Uterus (tissue), 4 donors: Measurements from ENCODE around the gene P2RY4. TPM values are rescaled to one million over a fixed set of nuclear protein-coding genes. Genes with fewer than 3 reads are reported as not detected.

Experiments
- DNase-seq, 2 donors: peaks; one replicate each; pipeline ENCODE4 v3.0.0-alpha.2; 2019 to 2020
- H3K27ac ChIP-seq, 2 donors: fragments of 200-600 bp; sonication (generic); 1 replicate in 1 of 2; 2 replicates in 1 of 2; pipeline ENCODE4 v1.5.1; 2016 to 2018
- H3K27me3 ChIP-seq, 2 donors: fragments of 200-600 bp; sonication (generic); one replicate each; pipeline ENCODE4 v1.5.1; 2018 to 2019; ENCODE audit warnings: control low read depth in 1 of 2
- H3K36me3 ChIP-seq, 2 donors: fragments of 200-600 bp; sonication (generic); one replicate each; pipeline ENCODE4 v1.5.1; 2019; ENCODE audit warnings: control low read depth in 1 of 2
- H3K4me1 ChIP-seq, 2 donors: fragments of 200-600 bp; sonication (generic); one replicate each; pipeline ENCODE4 v1.5.1; 2018 to 2019; ENCODE audit warnings: control low read depth in 1 of 2
- H3K4me3 ChIP-seq, 2 donors: fragments of 200-600 bp; sonication (generic); 1 replicate in 1 of 2; 2 replicates in 1 of 2; pipeline ENCODE4 v1.5.1; 2018 to 2019; ENCODE audit warnings: mild to moderate bottlenecking in 1 of 2
- H3K9me3 ChIP-seq, 2 donors: fragments of 200-600 bp; sonication (generic); one replicate each; pipeline ENCODE4 v1.5.1; 2019; ENCODE audit warnings: control low read depth in 1 of 2
- POLR2A ChIP-seq, 2 donors: fragments of 450-650 bp; IDR thresholded peaks; one replicate each; pipeline ENCODE4 v1.6.1; 2016; ENCODE audit warnings: antibody characterized with exemption in 2 of 2, mild to moderate bottlenecking in 1 of 2, moderate library complexity in 1 of 2
- intact Hi-C: fragments of 100-400 bp; cut with DNase I; formaldehyde crosslinking; loops from one replicate; pipeline ENCODE4 v1.15.1; 2023; ENCODE audit warnings: low total_unique reads
- total RNA-seq, 4 donors: library from RNA; depleted of rRNA in 3 of 4; stranded (reverse); fragments of >200 nt in 3 of 4; gene quantifications; one replicate each; pipeline versions ENCODE4 v1.1.0 to v1.2.4, GENCODE V29; 2014 to 2023
- TF ChIP-seq, protein P1 (sequence below), 4 experiments: fragments of 200-600 bp in 2 of 4; fragments of 450-650 bp in 2 of 4; sonication (generic) in 2 of 4; IDR thresholded peaks; one replicate each; pipeline ENCODE4 v1.5.1; 2016 to 2019; ENCODE audit warnings: antibody characterized with exemption in 4 of 4, mild to moderate bottlenecking in 2 of 4, moderate library complexity in 1 of 4
- donor health status: DM: yes; HTN: yes; CAD: no.

P2RY4 gene
- total RNA-seq, 4 donors from 2014 or later, result 0.41 to 0.64 TPM; not detected in 2

DNA sequence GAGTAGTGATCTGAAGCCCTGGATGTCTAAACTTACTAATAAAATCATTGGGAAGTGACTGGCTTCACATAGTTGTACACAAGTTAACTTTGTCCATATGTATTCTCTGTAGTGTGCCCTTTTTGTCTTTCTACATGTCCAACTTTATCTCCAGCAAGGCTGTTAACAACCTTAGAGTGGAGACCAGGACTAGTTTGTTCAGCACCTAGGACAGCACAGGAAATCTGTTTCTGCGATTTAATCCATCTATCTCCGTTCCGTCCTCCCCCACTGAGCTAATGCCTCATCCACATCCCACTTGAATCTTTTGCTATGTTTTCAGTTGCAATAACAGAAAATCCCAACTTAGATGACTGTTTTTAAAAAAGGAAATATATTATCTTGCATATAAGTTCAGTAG lies 4.8 kb upstream of the P2RY4 start:
- Histone ChIP-seq H3K4me3 (no peak overlapping the region), H3K36me3 (no peaks in the 10 kb centered on the region), H3K27ac (no peak overlapping the region), H3K27me3 (no peaks in the 10 kb centered on the region), H3K4me1 (no peaks in the 10 kb centered on the region), H3K9me3 (no peaks in the 10 kb centered on the region)
- intact Hi-C loops, result no loop called here
- TF ChIP-seq POLR2A (IDR thresholded peaks at IDR 0.05), result no peak
- DNase-seq, result no peak

DNA sequence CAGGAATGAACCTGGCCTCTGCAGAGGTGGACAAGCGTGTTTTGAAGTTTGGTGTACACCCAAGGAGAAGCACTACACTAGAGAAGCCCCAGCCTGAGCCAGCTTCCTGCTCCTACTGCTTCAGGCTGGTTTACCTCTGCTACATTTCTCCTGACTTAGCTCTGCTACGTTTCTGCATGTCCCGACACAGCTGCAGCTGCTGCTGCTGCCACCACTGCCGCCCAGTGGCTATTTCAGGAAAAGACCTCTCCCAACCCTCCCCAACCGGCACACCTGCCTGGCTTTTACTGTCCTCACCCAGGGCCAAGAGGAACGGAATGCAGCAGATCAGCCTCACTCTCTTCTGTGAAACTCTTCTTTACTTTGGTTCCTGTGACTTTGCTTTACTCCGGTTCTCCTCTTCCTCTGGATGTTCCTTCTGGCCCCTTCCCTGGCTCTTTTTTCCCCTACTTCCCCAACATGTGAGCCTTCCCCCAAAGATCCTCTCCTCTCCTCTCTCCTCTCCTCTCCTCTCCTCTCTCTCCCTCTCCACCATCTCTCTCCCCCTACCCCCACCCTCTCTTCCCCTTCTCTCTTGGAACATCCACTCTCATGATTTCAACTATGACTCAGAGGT lies 3.1 kb upstream of the P2RY4 start:
- Histone ChIP-seq H3K9me3 (no peaks in the 10 kb centered on the region), H3K27me3 (no peaks in the 10 kb centered on the region), H3K27ac (no peak overlapping the region), H3K4me3 (no peak overlapping the region), H3K36me3 (no peaks in the 10 kb centered on the region), H3K4me1 (no peaks in the 10 kb centered on the region)
- intact Hi-C loops, result no loop called here
- DNase-seq, result no peak
- no peak for TF ChIP-seq POLR2A (IDR thresholded peaks at IDR 0.05)
- TF ChIP-seq, protein P1, sequence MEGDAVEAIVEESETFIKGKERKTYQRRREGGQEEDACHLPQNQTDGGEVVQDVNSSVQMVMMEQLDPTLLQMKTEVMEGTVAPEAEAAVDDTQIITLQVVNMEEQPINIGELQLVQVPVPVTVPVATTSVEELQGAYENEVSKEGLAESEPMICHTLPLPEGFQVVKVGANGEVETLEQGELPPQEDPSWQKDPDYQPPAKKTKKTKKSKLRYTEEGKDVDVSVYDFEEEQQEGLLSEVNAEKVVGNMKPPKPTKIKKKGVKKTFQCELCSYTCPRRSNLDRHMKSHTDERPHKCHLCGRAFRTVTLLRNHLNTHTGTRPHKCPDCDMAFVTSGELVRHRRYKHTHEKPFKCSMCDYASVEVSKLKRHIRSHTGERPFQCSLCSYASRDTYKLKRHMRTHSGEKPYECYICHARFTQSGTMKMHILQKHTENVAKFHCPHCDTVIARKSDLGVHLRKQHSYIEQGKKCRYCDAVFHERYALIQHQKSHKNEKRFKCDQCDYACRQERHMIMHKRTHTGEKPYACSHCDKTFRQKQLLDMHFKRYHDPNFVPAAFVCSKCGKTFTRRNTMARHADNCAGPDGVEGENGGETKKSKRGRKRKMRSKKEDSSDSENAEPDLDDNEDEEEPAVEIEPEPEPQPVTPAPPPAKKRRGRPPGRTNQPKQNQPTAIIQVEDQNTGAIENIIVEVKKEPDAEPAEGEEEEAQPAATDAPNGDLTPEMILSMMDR (IDR thresholded peaks at IDR 0.05), result peak in 1 of 4 experiments; percentile 16

DNA sequence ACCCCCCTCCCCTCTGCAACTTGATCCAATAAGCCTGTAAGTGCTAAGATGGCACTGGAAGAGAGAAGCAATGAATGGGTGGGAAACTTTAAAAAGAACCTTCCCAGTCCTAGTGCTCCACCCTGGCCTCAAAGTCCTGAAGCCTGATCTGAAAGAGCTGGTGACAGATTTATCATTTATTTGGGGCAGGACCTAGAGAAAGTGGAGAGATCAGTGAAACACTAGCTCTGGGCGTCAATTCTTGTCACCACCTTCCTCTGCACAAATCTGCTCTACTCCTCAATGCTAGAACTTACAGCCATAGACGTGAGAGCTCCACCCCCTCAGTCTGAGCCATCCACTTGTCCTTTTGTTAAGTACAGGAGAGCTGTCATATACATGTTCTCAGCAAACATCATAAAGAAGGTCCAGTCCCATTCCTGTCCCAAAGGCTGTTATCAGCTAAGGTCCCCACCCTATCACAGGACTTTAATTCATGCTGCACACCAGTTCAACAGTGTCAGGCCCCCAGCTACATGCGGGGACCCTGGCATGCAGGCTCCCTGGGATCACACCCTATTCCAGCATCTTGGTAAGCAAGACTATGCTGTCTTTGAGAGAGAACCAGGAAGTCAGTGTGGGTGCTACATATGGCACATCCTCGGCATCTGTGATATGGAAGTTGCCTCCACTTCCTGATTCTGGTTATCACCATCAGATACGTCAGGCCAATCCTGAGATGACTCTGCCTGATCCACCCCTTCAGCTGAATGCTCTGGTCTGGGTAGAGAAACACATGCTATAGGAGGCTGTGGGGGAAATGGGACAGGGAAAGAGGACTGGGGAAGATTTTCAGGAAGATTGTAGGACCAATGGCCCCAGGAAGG lies 2.3 kb downstream of the P2RY4 start:
- no peaks in the 10 kb centered on the region for H3K36me3 ChIP-seq
- no peak for DNase-seq
- H3K4me3 ChIP-seq, result no peak overlapping the region
- no peak overlapping the region for H3K27ac ChIP-seq
- TF ChIP-seq, protein P1 (IDR thresholded peaks at IDR 0.05), result no peak
- TF ChIP-seq POLR2A (IDR thresholded peaks at IDR 0.05), result no peak
- H3K9me3 ChIP-seq, result no peaks in the 10 kb centered on the region
- H3K27me3 ChIP-seq, result peaks cover 0 to 5% of the 10 kb centered on the region in 2 donors
- intact Hi-C loops, result no loop called here
- H3K4me1 ChIP-seq, result no peaks in the 10 kb centered on the region

DNA sequence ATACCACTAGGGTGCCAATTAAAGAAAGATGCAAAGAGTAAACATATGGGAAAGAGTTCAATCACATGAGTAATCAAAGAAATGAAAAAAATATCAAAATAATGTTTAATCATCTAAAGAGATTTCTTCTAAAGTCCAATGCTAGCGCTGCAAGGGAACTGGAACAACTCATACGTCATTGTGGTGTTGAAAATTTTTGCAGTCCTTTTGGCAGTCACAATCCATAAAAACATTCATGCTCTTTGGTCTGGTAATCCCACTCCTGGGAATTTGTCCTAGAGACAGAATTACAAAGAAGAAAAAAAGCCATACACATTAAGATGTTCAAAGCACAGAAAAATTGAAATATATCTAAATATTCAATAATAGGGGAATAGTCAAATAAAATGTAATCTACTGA lies 4.6 kb downstream of the P2RY4 start:
- no peaks in the 10 kb centered on the region for H3K9me3 ChIP-seq
- H3K4me3 ChIP-seq, result no peak overlapping the region
- H3K4me1 ChIP-seq, result no peaks in the 10 kb centered on the region
- TF ChIP-seq POLR2A (IDR thresholded peaks at IDR 0.05), result no peak
- TF ChIP-seq, protein P1 (IDR thresholded peaks at IDR 0.05), result no peak
- no peak for DNase-seq
- peaks cover 0 to 5% of the 10 kb centered on the region in 2 donors for H3K27me3 ChIP-seq
- no peaks in the 10 kb centered on the region for H3K36me3 ChIP-seq
- H3K27ac ChIP-seq, result no peak overlapping the region
- intact Hi-C loops, result no loop called here

DNA sequence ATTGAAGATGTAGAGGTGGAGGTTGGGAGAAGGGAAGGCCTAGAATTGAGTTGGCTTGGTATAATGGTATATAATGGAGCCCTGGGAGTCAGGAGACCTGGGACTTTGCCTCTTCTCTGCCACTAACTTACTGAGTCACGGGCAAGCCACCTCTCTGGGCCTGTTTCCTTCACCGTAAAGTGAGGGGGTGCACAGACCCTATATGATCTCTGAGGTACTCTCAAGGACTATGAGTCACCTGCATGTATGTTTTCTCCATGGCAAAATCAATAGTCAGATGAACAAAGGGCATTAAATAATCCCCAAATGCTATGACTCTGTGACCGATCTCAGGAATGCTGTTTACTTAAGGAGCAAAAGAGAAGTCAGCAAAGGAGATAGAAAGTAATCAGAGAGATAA lies 5.1 kb downstream of the P2RY4 start:
- intact Hi-C loops, result no loop called here
- no peak for DNase-seq
- no peaks in the 10 kb centered on the region for H3K4me1 ChIP-seq
- TF ChIP-seq, protein P1 (IDR thresholded peaks at IDR 0.05), result no peak
- TF ChIP-seq POLR2A (IDR thresholded peaks at IDR 0.05), result no peak
- peaks cover 0 to 5% of the 10 kb centered on the region in 2 donors for H3K27me3 ChIP-seq
- H3K4me3 ChIP-seq, result no peak overlapping the region
- H3K9me3 ChIP-seq, result no peaks in the 10 kb centered on the region
- no peak overlapping the region for H3K27ac ChIP-seq
- no peaks in the 10 kb centered on the region for H3K36me3 ChIP-seq
